Measurements from ENCODE around the gene BRD9.

DNA sequence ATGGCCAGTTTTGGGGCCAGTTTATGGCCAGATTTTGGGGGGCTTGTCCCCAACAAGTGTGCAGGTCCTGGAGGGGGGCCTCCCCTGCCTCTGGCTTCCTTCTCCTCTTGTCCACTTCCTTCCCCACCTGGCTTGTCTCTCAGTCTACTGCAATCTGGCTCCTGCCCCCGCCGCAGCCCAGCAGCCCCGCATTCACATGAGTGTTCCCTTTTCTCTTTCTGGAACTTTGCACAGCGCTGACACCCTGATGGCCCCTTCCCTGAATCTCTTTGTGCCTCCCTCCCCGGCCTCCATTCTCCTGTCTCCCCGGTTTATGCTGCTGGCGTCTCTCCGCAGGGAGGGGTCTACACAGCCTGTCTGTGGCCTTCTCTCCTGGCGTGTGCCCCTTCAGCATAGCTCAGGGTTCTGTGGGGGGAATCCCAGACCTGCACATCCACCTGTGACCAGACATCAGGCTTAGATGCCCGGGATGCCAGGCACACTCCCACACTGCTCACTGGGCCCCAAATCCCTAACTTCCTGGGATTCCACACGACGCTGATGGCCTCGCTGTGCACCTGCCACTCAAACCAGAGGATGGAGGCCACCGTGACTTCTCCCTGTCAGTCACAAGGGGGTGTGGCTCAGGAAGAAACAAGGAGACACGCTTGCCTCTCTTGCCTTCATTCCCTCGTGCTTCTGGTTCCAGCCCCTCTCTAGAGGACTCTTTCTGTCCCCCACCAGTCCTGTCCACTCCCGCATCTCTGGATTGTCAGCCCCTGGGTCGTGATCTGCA, 17.6 kb upstream of the BRD9 start:
- TF ChIP-seq, protein P1, sequence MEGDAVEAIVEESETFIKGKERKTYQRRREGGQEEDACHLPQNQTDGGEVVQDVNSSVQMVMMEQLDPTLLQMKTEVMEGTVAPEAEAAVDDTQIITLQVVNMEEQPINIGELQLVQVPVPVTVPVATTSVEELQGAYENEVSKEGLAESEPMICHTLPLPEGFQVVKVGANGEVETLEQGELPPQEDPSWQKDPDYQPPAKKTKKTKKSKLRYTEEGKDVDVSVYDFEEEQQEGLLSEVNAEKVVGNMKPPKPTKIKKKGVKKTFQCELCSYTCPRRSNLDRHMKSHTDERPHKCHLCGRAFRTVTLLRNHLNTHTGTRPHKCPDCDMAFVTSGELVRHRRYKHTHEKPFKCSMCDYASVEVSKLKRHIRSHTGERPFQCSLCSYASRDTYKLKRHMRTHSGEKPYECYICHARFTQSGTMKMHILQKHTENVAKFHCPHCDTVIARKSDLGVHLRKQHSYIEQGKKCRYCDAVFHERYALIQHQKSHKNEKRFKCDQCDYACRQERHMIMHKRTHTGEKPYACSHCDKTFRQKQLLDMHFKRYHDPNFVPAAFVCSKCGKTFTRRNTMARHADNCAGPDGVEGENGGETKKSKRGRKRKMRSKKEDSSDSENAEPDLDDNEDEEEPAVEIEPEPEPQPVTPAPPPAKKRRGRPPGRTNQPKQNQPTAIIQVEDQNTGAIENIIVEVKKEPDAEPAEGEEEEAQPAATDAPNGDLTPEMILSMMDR (IDR thresholded peaks at IDR 0.05) = no peak
- no peak for TF ChIP-seq POLR2A (IDR thresholded peaks at IDR 0.05)

Data from right lobe of liver (tissue), 4 donors.